NCI-H128 (cell line): ENCODE data around the gene MYLK2.

Source experiments
- DNase-seq: peaks from one replicate; lab custom pipeline; 2025; ENCODE audit not compliant: unreplicated experiment; lab: John Stamatoyannopoulos, UW

MYLK2 gene

GRCh38 chr20:31835554-31835953 lies 16.4 kb downstream of the MYLK2 start:
- DNase-seq, result no peak

GRCh38 chr20:31835977-31836852 lies 17.1 kb downstream of the MYLK2 start:
- DNase-seq, result no peak

GRCh38 chr20:31836853-31837608 lies 17.9 kb downstream of the MYLK2 start:
- no peak for DNase-seq

GRCh38 chr20:31837896-31838397 lies 18.8 kb downstream of the MYLK2 start:
- no peak for DNase-seq

GRCh38 chr20:31838646-31839292 lies 19.6 kb downstream of the MYLK2 start:
- DNase-seq, result no peak

GRCh38 chr20:31839782-31840487 lies 20.8 kb downstream of the MYLK2 start:
- no peak for DNase-seq

GRCh38 chr20:31840906-31841816 lies 22.0 kb downstream of the MYLK2 start:
- DNase-seq, result no peak

- DNase-seq, result no peak
Measured at GRCh38 chr20:31841928-31842327, 22.8 kb downstream of the MYLK2 start.

- DNase-seq, result no peak
Measured at GRCh38 chr20:31842471-31843157, 23.5 kb downstream of the MYLK2 start.

GRCh38 chr20:31843288-31843687 lies 24.1 kb downstream of the MYLK2 start:
- DNase-seq, result no peak

- no peak for DNase-seq
Measured at GRCh38 chr20:31843881-31844280, 24.7 kb downstream of the MYLK2 start.

- no peak for DNase-seq
Measured at GRCh38 chr20:31844737-31845299, 25.7 kb downstream of the MYLK2 start.

- no peak for DNase-seq
Measured at GRCh38 chr20:31845300-31845863, 26.2 kb downstream of the MYLK2 start, which contains the start of gene FOXS1. FOXS1 (minus strand) TSS chr20:31845604; CDS start chr20:31845542, 62 bp downstream.

GRCh38 chr20:31846793-31847138 lies 27.6 kb downstream of the MYLK2 start:
- DNase-seq, result no peak

- no peak for DNase-seq
Measured at GRCh38 chr20:31848088-31848999, 29.2 kb downstream of the MYLK2 start.

- DNase-seq, result peak; percentile 49
Measured at GRCh38 chr20:31849306-31849930, 30.3 kb downstream of the MYLK2 start.
